Measurements from ENCODE around the gene LMTK3. TPM values are rescaled to one million over a fixed set of nuclear protein-coding genes. Genes with fewer than 3 reads are reported as not detected.

LMTK3 gene
- polyA plus RNA-seq, 1 donor (not counting 4 experiments of a cell fraction or from before 2014, with no cell fraction given) = 0.51 TPM

- dilution Hi-C loops (cut with MboI; ENCODE audit: extremely low pct_ligation_motif_present, low sequenced_read_pairs) = no loop called here
- DNase-seq (ENCODE audit: low read depth, low spot score) (no peak), FAIRE-seq (no peak)
- Histone ChIP-seq H3K79me2 (ENCODE audit: control insufficient read depth, insufficient read depth, low read length) (peaks cover 16% of the 10 kb centered on the region), H3K9ac (ENCODE audit: control insufficient read depth, extremely low read depth, insufficient read depth, low read length) (no peak overlapping the region), H3K27me3 (ENCODE audit: control insufficient read depth, extremely low read depth, insufficient read depth, low read length) (no peaks in the 10 kb centered on the region), H3K4me1 (ENCODE audit: control insufficient read depth, extremely low read depth, insufficient read depth, low read length) (peaks cover 17% of the 10 kb centered on the region), H3K4me2 (ENCODE audit: control insufficient read depth, extremely low read depth, insufficient read depth, low read depth, low read length) (no peak overlapping the region), H3K36me3 (ENCODE audit: control insufficient read depth in 2 of 2, extremely low read depth in 1 of 2, insufficient read depth in 2 of 2, low read length in 2 of 2) (peaks cover 50 to 52% of the 10 kb centered on the region in 2 experiments), H3K9me3 (ENCODE audit: control insufficient read depth, low read depth, low read length) (no peaks in the 10 kb centered on the region), H4K20me1 (ENCODE audit: control insufficient read depth, extremely low read depth, insufficient read depth, low read length) (peaks cover 5% of the 10 kb centered on the region), H3K4me3 (ENCODE audit: control insufficient read depth in 2 of 3, extremely low read depth in 1 of 3, insufficient read depth in 2 of 3, low read depth in 1 of 3, low read length in 3 of 3) (no peak overlapping the region), H3K9me1 (ENCODE audit: control insufficient read depth, extremely low read depth, insufficient read depth, low read length) (no peaks in the 10 kb centered on the region), H3K27ac (ENCODE audit: control insufficient read depth, insufficient read depth, low read length) (no peak overlapping the region), H2AFZ (ENCODE audit: control insufficient read depth, low read length) (no peak overlapping the region)
- no peak for TF ChIP-seq EZH2 (IDR thresholded peaks at IDR 0.05; ENCODE audit: low read length)
Measured at GRCh38 chr19:48471836-48472235, 39.8 kb downstream of the LMTK3 start.

GRCh38 chr19:48470856-48471255, 40.8 kb downstream of the LMTK3 start:
- DNase-seq (ENCODE audit: low read depth, low spot score) (no peak), FAIRE-seq (no peak)
- peaks cover 16% of the 10 kb centered on the region for H3K79me2 ChIP-seq (ENCODE audit: control insufficient read depth, insufficient read depth, low read length)
- no peak overlapping the region for H3K4me2 ChIP-seq (ENCODE audit: control insufficient read depth, extremely low read depth, insufficient read depth, low read depth, low read length)
- H3K9me1 ChIP-seq (ENCODE audit: control insufficient read depth, extremely low read depth, insufficient read depth, low read length) = no peaks in the 10 kb centered on the region
- no peaks in the 10 kb centered on the region for H3K9me3 ChIP-seq (ENCODE audit: control insufficient read depth, low read depth, low read length)
- H3K4me1 ChIP-seq (ENCODE audit: control insufficient read depth, extremely low read depth, insufficient read depth, low read length) = peaks cover 17% of the 10 kb centered on the region
- H2AFZ ChIP-seq (ENCODE audit: control insufficient read depth, low read length) = no peak overlapping the region
- no peak overlapping the region for H3K4me3 ChIP-seq (ENCODE audit: control insufficient read depth in 2 of 3, extremely low read depth in 1 of 3, insufficient read depth in 2 of 3, low read depth in 1 of 3, low read length in 3 of 3)
- peaks cover 46 to 49% of the 10 kb centered on the region in 2 experiments for H3K36me3 ChIP-seq (ENCODE audit: control insufficient read depth in 2 of 2, extremely low read depth in 1 of 2, insufficient read depth in 2 of 2, low read length in 2 of 2)
- dilution Hi-C loops (cut with MboI; ENCODE audit: extremely low pct_ligation_motif_present, low sequenced_read_pairs) = no loop called here
- H3K9ac ChIP-seq (ENCODE audit: control insufficient read depth, extremely low read depth, insufficient read depth, low read length) = no peak overlapping the region
- H3K27me3 ChIP-seq (ENCODE audit: control insufficient read depth, extremely low read depth, insufficient read depth, low read length) = no peaks in the 10 kb centered on the region
- H3K27ac ChIP-seq (ENCODE audit: control insufficient read depth, insufficient read depth, low read length) = no peak overlapping the region
- no peak for TF ChIP-seq EZH2 (IDR thresholded peaks at IDR 0.05; ENCODE audit: low read length)
- H4K20me1 ChIP-seq (ENCODE audit: control insufficient read depth, extremely low read depth, insufficient read depth, low read length) = peaks cover 5% of the 10 kb centered on the region

- FAIRE-seq (no peak), DNase-seq (ENCODE audit: low read depth, low spot score) (no peak)
- Histone ChIP-seq H3K79me2 (ENCODE audit: control insufficient read depth, insufficient read depth, low read length) (peaks cover 16% of the 10 kb centered on the region), H3K27me3 (ENCODE audit: control insufficient read depth, extremely low read depth, insufficient read depth, low read length) (no peaks in the 10 kb centered on the region), H3K4me2 (ENCODE audit: control insufficient read depth, extremely low read depth, insufficient read depth, low read depth, low read length) (peak overlapping the region; percentile 91), H2AFZ (ENCODE audit: control insufficient read depth, low read length) (no peak overlapping the region), H3K4me3 (ENCODE audit: control insufficient read depth in 2 of 3, extremely low read depth in 1 of 3, insufficient read depth in 2 of 3, low read depth in 1 of 3, low read length in 3 of 3) (peak overlapping the region; percentile 75 to 87 (median 85)), H3K27ac (ENCODE audit: control insufficient read depth, insufficient read depth, low read length) (peak overlapping the region; percentile 35), H3K9me1 (ENCODE audit: control insufficient read depth, extremely low read depth, insufficient read depth, low read length) (no peaks in the 10 kb centered on the region), H3K9ac (ENCODE audit: control insufficient read depth, extremely low read depth, insufficient read depth, low read length) (peak overlapping the region; percentile 93), H4K20me1 (ENCODE audit: control insufficient read depth, extremely low read depth, insufficient read depth, low read length) (peaks cover 5% of the 10 kb centered on the region), H3K4me1 (ENCODE audit: control insufficient read depth, extremely low read depth, insufficient read depth, low read length) (peaks cover 17% of the 10 kb centered on the region), H3K9me3 (ENCODE audit: control insufficient read depth, low read depth, low read length) (no peaks in the 10 kb centered on the region), H3K36me3 (ENCODE audit: control insufficient read depth in 2 of 2, extremely low read depth in 1 of 2, insufficient read depth in 2 of 2, low read length in 2 of 2) (peaks cover 39 to 42% of the 10 kb centered on the region in 2 experiments)
- TF ChIP-seq CTCF (optimal IDR thresholded peaks at IDR 0.05 in 1 of 3, IDR thresholded peaks at IDR 0.05 in 1 of 3, conservative IDR thresholded peaks at IDR 0.05 in 1 of 3; ENCODE audit: extremely low read depth in 1 of 3, insufficient read depth in 2 of 3, low read length in 3 of 3) (no peak), EZH2 (IDR thresholded peaks at IDR 0.05; ENCODE audit: low read length) (no peak)
- dilution Hi-C loops (cut with MboI; ENCODE audit: extremely low pct_ligation_motif_present, low sequenced_read_pairs) = no loop called here
Measured at GRCh38 chr19:48469934-48470680, 41.5 kb downstream of the LMTK3 start.

Measured in keratinocyte (primary cell).